Ovary (tissue), 9 donors: ENCODE results near the gene MBNL2. TPM values are rescaled to one million over a fixed set of nuclear protein-coding genes. Genes with fewer than 3 reads are reported as not detected.

Experiments used
- DNase-seq, 5 donors: peaks; one replicate each; pipeline ENCODE4 v3.0.0-alpha.2; 2019 to 2020
- H3K27ac ChIP-seq, 2 donors: fragments of 200-600 bp; one replicate each; pipeline versions ENCODE4 v1.5.1 to v1.8.0; 2019 to 2022
- H3K27me3 ChIP-seq: fragments of 200-600 bp; one replicate; pipeline ENCODE4 v1.8.0; 2022
- H3K36me3 ChIP-seq: fragments of 200-600 bp; sonication (generic); one replicate; pipeline ENCODE4 v1.5.1; 2019
- H3K4me1 ChIP-seq: one replicate; pipeline ENCODE4 v1.8.1; 2013; ENCODE audit warnings: mild to moderate bottlenecking, moderate library complexity; ENCODE audit not compliant: insufficient read depth
- H3K4me3 ChIP-seq: fragments of 200-600 bp; sonication (generic); one replicate; pipeline ENCODE4 v1.5.1; 2017
- H3K9me3 ChIP-seq, 2 donors: fragments of 200-600 bp in 1 of 2; sonication (generic) in 1 of 2; one replicate each; pipeline versions ENCODE4 v1.5.1 to v1.8.1; 2013 to 2019; ENCODE audit warnings: mild to moderate bottlenecking in 1 of 2, moderate library complexity in 1 of 2
- CTCF ChIP-seq, 3 donors: fragments of 450-650 bp in 2 of 3; fragments of 200-600 bp in 1 of 3; IDR thresholded peaks; one replicate each; pipeline versions ENCODE4 v1.5.1 to v1.8.0; 2016 to 2022; ENCODE audit warnings: antibody characterized with exemption in 3 of 3, mild to moderate bottlenecking in 1 of 3
- EP300 ChIP-seq: sonication (generic); formaldehyde crosslinking; IDR thresholded peaks from one replicate; pipeline ENCODE4 v1.6.1; 2017; ENCODE audit warnings: antibody characterized with exemption
- POLR2A ChIP-seq: fragments of 450-650 bp; IDR thresholded peaks from one replicate; pipeline ENCODE4 v1.6.1; 2017; ENCODE audit warnings: antibody characterized with exemption, mild to moderate bottlenecking, moderate library complexity
- WGBS, 3 donors: extraction: QIAGEN DNeasy Blood & Tissue Kit in 1 of 3; methylation state at CpG; one replicate each; pipeline versions ENCODE4 v1.1.5 to v1.1.7; 2013 to 2017; 5-methylcytosine and 5-hydroxymethylcytosine counted together
- intact Hi-C, 4 donors: fragments of 100-400 bp; cut with DNase I; formaldehyde crosslinking; loops; one replicate each; pipeline versions ENCODE4 v1.11.0 to v1.15.1; 2022 to 2023
- polyA plus RNA-seq, 2 donors: library from polyadenylated mRNA; stranded (reverse); fragments of 200-250 nt in 1 of 2; fragments of 350-450 nt in 1 of 2; fragmentation: Illumina TruSeq in 1 of 2; extraction: RNeasy Lipid Tissue Mini Kit (QIAGEN cat#74804) in 1 of 2; gene quantifications; one replicate each; pipeline ENCODE4 v1.2.3, GENCODE V29; 2013 to 2014
- total RNA-seq, 7 donors: library from RNA; depleted of rRNA in 2 of 7; stranded (reverse); fragments of >200 nt in 2 of 7; fragmentation: NEBNext Ultra II Directional in 3 of 7; extraction: Animal tissue kit (Norgen Biotek cat#: 25700) in 3 of 7; gene quantifications; one replicate each; pipeline versions ENCODE4 v1.1.0 to v1.2.4, GENCODE V29; 2016 to 2023
- donor health status: DM: no; HTN: no; CAD: no; lungs with moderate emphysema.
- donor health status: DM: no; HTN: no; CAD: no.
- donor health status: Bipolar disorder and iron deficiency.
- donor health status: DM: yes; HTN: yes; CAD: no.
- donor health status: DM: no; HTN: no; CAD: no.
- donor health status: DM: yes; HTN: yes; CAD: no.

MBNL2 gene
- total and polyA plus RNA-seq, 9 donors, result 43.7 to 110 (median 92.1) TPM

GRCh38 chr13:97372936-97373335 lies 150.8 kb downstream of the MBNL2 start:
- H3K36me3 ChIP-seq, result no peaks in the 10 kb centered on the region
- no peaks in the 10 kb centered on the region for H3K9me3 ChIP-seq
- no peaks in the 10 kb centered on the region for H3K4me1 ChIP-seq
- DNase-seq, result no peak
- no peak overlapping the region for H3K4me3 ChIP-seq
- intact Hi-C loops, result no loop called here
- 62 to 65% (median 64%) methylated on average over 4 of the region's 4 CpGs for WGBS, 3 donors
- TF ChIP-seq CTCF (IDR thresholded peaks at IDR 0.05) (no peak), EP300 (no peak), POLR2A (no peak)
- H3K27ac ChIP-seq, result no peak overlapping the region
- no peaks in the 10 kb centered on the region for H3K27me3 ChIP-seq

GRCh38 chr13:97373787-97374186 lies 151.7 kb downstream of the MBNL2 start:
- no peaks in the 10 kb centered on the region for H3K9me3 ChIP-seq
- WGBS, 3 donors, result 95 to 97% (median 97%) methylated on average over 6 of the region's 6 CpGs

GRCh38 chr13:97376981-97377380 lies 154.8 kb downstream of the MBNL2 start:
- Histone ChIP-seq H3K4me1 (no peaks in the 10 kb centered on the region), H3K27me3 (no peaks in the 10 kb centered on the region), H3K36me3 (no peaks in the 10 kb centered on the region), H3K9me3 (no peaks in the 10 kb centered on the region), H3K27ac (no peak overlapping the region), H3K4me3 (no peak overlapping the region)
- intact Hi-C loops, result no loop called here
- no peak for DNase-seq
- TF ChIP-seq EP300 (no peak), CTCF (IDR thresholded peaks at IDR 0.05) (no peak), POLR2A (no peak)
- 94 to 96% (median 96%) methylated on average over 6 of the region's 6 CpGs for WGBS, 3 donors

More at GRCh38 chr13:97373787-97374186, 151.7 kb downstream of the MBNL2 start:
- Histone ChIP-seq H3K36me3 (no peaks in the 10 kb centered on the region), H3K27me3 (no peaks in the 10 kb centered on the region), H3K27ac (no peak overlapping the region), H3K4me1 (no peaks in the 10 kb centered on the region), H3K4me3 (no peak overlapping the region)
- no peak for TF ChIP-seq POLR2A
- TF ChIP-seq CTCF (IDR thresholded peaks at IDR 0.05), result no peak
- TF ChIP-seq EP300, result no peak
- DNase-seq, result no peak
- intact Hi-C loops, result no loop called here

GRCh38 chr13:97379386-97379785 lies 157.3 kb downstream of the MBNL2 start:
- TF ChIP-seq EP300 (no peak), CTCF (IDR thresholded peaks at IDR 0.05) (no peak), POLR2A (no peak)
- Histone ChIP-seq H3K27me3 (no peaks in the 10 kb centered on the region), H3K4me1 (no peaks in the 10 kb centered on the region), H3K9me3 (no peaks in the 10 kb centered on the region), H3K4me3 (no peak overlapping the region), H3K27ac (no peak overlapping the region), H3K36me3 (no peaks in the 10 kb centered on the region)
- 89 to 97% (median 96%) methylated on average over 5 of the region's 5 CpGs for WGBS, 3 donors
- DNase-seq, result no peak
- intact Hi-C loops, result no loop called here
